HFFc6 (cell line): ENCODE results near the gene ADGRG3. TPM values are rescaled to one million over a fixed set of nuclear protein-coding genes. Genes with fewer than 3 reads are reported as not detected.
"Not testable (repeated sequence)": the region's sequence is repeated elsewhere in the genome, so short reads cannot be mapped to it uniquely, and the experiment has no call there.

Experiments used
- DNase-seq: peaks from one replicate; pipeline ENCODE4 v3.0.0-alpha.2; 2018
- H3K27ac Mint-ChIP-seq: 2 replicates; pipeline ENCODE4 v1.8.0; 2020; ENCODE audit warnings: mild to moderate bottlenecking, mixed read lengths
- H3K27me3 Mint-ChIP-seq: 2 replicates; pipeline ENCODE4 v1.8.0; 2021; ENCODE audit warnings: mild to moderate bottlenecking, moderate library complexity, mixed read lengths; ENCODE audit not compliant: insufficient read depth
- H3K36me3 Mint-ChIP-seq: 2 replicates; pipeline ENCODE4 v1.8.0; 2021; ENCODE audit warnings: low read depth, mixed read lengths
- H3K4me1 Mint-ChIP-seq: 2 replicates; pipeline ENCODE4 v1.8.0; 2020; ENCODE audit warnings: low read depth, mixed read lengths
- H3K4me3 Mint-ChIP-seq: 2 replicates; pipeline ENCODE4 v1.8.0; 2020; ENCODE audit warnings: mild to moderate bottlenecking, moderate library complexity, mixed read lengths
- H3K9me3 Mint-ChIP-seq: 2 replicates; pipeline ENCODE4 v1.8.0; 2020; ENCODE audit warnings: mild to moderate bottlenecking, mixed read lengths
- CTCF ChIP-seq: fragments of 200-600 bp; sonication (generic); IDR thresholded peaks from 2 replicates; pipeline ENCODE4 v1.5.0; 2021; ENCODE audit warnings: antibody characterized with exemption, mild to moderate bottlenecking
- total RNA-seq, 6 experiments: library from RNA; stranded (reverse); fragmentation: NEBNext Ultra II Directional; extraction: Animal tissue kit (Norgen Biotek cat#: 25700); gene quantifications; 2 replicates in 1 of 6; 3 replicates in 5 of 6; pipeline ENCODE4 v1.2.3, GENCODE V29; 2021

The ADGRG3 gene
- total RNA-seq, 6 experiments from 2014 or later, result not detected

- Mint-ChIP-seq H3K4me3 (no peak overlapping the region), H3K36me3 (no peaks in the 10 kb centered on the region), H3K27ac (no peak overlapping the region), H3K27me3 (peaks cover 20% of the 10 kb centered on the region), H3K4me1 (peaks cover 6% of the 10 kb centered on the region; the same call in 1 of the 2 replicates), H3K9me3 (no peaks in the 10 kb centered on the region)
- no peak for TF ChIP-seq CTCF
- no peak for DNase-seq
These were observed 1.5 kb downstream of the ADGRG3 start for GRCh38 chr16:57669476-57670162.

DNA sequence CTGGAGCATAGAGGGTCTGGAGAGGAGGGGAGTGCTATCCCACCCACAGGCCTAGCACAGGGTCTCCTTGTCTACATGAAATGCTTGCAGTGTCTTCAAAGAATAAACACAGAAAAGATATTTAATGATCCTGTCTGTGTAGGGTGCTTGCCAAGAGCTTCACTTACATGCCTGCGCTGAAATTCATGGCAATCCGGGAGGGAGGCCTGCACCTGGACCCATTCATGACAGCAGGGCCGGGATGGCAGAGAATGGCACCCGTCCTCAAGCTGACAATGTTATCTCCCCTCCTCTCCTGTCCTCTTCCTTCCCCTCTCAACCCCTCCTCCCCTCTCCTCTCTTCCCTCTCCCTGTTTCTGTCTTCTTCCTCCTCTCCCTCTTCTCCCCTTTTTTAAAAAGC, 2.1 kb downstream of the ADGRG3 start:
- TF ChIP-seq CTCF, result no peak
- no peaks in the 10 kb centered on the region for H3K36me3 Mint-ChIP-seq
- H3K4me1 Mint-ChIP-seq, result peaks cover 6% of the 10 kb centered on the region; the same call in 1 of the 2 replicates
- H3K9me3 Mint-ChIP-seq, result no peaks in the 10 kb centered on the region
- H3K27ac Mint-ChIP-seq, result no peak overlapping the region
- no peak for DNase-seq
- no peak overlapping the region for H3K4me3 Mint-ChIP-seq
- peaks cover 20% of the 10 kb centered on the region for H3K27me3 Mint-ChIP-seq

GRCh38 chr16:57671451-57671850, 3.3 kb downstream of the ADGRG3 start:
- not testable (repeated sequence) for DNase-seq, H3K9me3 Mint-ChIP-seq, H3K4me1 Mint-ChIP-seq, H3K4me3 Mint-ChIP-seq, H3K36me3 Mint-ChIP-seq, H3K27ac Mint-ChIP-seq
- H3K27me3 Mint-ChIP-seq, result peaks cover 29% of the 10 kb centered on the region

- Mint-ChIP-seq H3K4me1 (peaks cover 6% of the 10 kb centered on the region; the same call in 1 of the 2 replicates), H3K9me3 (no peaks in the 10 kb centered on the region), H3K36me3 (no peaks in the 10 kb centered on the region), H3K27ac (no peak overlapping the region), H3K4me3 (no peak overlapping the region), H3K27me3 (peaks cover 36% of the 10 kb centered on the region)
- no peak for TF ChIP-seq CTCF
- no peak for DNase-seq
These were observed 4.3 kb downstream of the ADGRG3 start for GRCh38 chr16:57672416-57672815.

DNA sequence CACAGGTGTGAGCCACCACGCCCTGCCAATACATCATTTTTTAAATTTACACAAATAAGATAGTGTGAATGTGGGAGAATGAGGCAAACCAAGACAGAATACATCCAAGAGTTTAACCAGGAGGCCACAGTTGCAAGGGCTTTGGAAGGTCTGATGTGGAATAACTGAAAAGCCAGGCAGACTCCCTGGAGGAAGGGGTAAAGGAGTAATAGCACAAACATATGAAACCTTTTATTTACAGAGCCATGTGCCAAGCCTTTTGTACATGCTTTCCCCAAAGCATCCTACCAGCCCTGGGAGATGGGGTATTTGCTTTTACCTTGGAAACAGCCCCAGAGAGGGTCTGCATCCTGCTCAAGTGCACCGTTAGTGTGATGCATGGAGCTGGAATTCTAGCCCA, 4.7 kb downstream of the ADGRG3 start:
- Mint-ChIP-seq H3K27ac (no peak overlapping the region), H3K36me3 (no peaks in the 10 kb centered on the region), H3K4me1 (peaks cover 6% of the 10 kb centered on the region; the same call in 1 of the 2 replicates), H3K9me3 (no peaks in the 10 kb centered on the region), H3K4me3 (no peak overlapping the region), H3K27me3 (peaks cover 34% of the 10 kb centered on the region)
- DNase-seq, result no peak
- TF ChIP-seq CTCF, result no peak

DNA sequence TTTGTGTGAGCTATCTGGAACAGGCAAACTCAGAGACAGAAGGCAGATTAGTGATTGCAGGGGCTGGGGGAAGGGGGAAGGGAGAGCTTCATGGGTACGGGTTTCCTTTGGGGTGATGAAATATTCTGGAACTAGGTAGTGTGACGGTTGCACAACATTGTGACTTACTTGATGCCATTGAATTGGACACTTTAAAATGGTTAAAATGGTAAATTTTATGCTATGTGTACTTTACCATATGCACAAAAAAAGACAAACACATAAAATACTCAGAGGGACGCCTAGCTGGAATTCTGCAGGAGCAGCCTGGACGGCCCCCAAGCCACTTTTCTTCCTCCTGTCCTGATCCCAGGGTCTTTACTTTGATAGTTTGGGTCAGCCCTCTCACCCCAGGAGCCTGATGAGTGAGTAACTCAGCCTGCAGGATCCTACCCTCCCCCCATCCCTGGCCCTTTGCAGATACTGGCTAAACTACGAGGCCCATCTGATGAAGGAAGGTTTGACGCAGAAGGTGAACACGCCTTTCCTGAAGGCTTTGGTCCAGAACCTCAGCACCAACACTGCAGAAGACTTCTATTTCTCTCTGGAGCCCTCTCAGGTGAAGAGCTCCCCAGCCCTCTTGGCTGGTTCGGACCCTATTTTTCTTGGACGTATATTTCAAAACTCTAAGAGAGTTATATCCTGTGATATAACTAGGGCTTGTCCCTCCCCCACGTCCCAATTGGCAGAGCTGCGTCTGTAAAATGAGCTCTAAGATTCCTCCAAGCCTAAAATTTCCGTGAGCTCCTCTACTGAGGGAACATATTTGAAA, 7.8 kb downstream of the ADGRG3 start:
- DNase-seq, result no peak
- Mint-ChIP-seq H3K36me3 (no peaks in the 10 kb centered on the region), H3K9me3 (no peaks in the 10 kb centered on the region), H3K27me3 (peaks cover 31% of the 10 kb centered on the region), H3K27ac (no peak overlapping the region), H3K4me3 (no peak overlapping the region), H3K4me1 (peaks cover 6% of the 10 kb centered on the region; the same call in 1 of the 2 replicates)
- no peak for TF ChIP-seq CTCF
